Thymus (tissue), 11 donors: ENCODE data around the gene TPP1. TPM values are rescaled to one million over a fixed set of nuclear protein-coding genes. Genes with fewer than 3 reads are reported as not detected.
A peak's percentile ranks its signal among the peaks of the same experiment; 100 is the strongest.

Experiments
- DNase-seq, 9 donors: peaks; one replicate each; pipeline ENCODE4 v3.0.0-alpha.2; 2013; ENCODE audit warnings: low spot score in 9 of 9, low read depth in 6 of 9, missing footprints in 1 of 9
- H3K27ac ChIP-seq, 2 donors: one replicate each; pipeline ENCODE4 v1.5.1; 2013; ENCODE audit warnings: control low read depth in 1 of 2, low read depth in 1 of 2, low read length in 1 of 2, mild to moderate bottlenecking in 1 of 2, moderate library complexity in 1 of 2
- H3K27me3 ChIP-seq, 2 donors: one replicate each; pipeline ENCODE4 v1.5.1; 2013; ENCODE audit warnings: low read length in 1 of 2; ENCODE audit not compliant: control insufficient read depth in 2 of 2, insufficient read depth in 1 of 2
- H3K36me3 ChIP-seq, 2 donors: one replicate each; pipeline ENCODE4 v1.5.1; 2013; ENCODE audit warnings: low read length in 1 of 2, mild to moderate bottlenecking in 1 of 2, moderate library complexity in 1 of 2; ENCODE audit not compliant: control insufficient read depth in 2 of 2, insufficient read depth in 2 of 2
- H3K4me1 ChIP-seq, 2 donors: one replicate each; pipeline ENCODE4 v1.5.1; 2013; ENCODE audit warnings: low read length in 2 of 2; ENCODE audit not compliant: control insufficient read depth in 2 of 2, insufficient read depth in 2 of 2
- H3K4me3 ChIP-seq, 2 donors: one replicate each; pipeline ENCODE4 v1.5.1; 2013; ENCODE audit warnings: low read length in 2 of 2, control low read depth in 1 of 2, mild to moderate bottlenecking in 1 of 2
- H3K9me3 ChIP-seq, 2 donors: one replicate each; pipeline ENCODE4 v1.5.1; 2013; ENCODE audit warnings: low read length in 1 of 2, mild to moderate bottlenecking in 1 of 2; ENCODE audit not compliant: control insufficient read depth in 2 of 2, insufficient read depth in 1 of 2
- WGBS: extraction: QIAGEN DNeasy Blood & Tissue Kit; methylation state at CpG from one replicate; pipeline ENCODE4 v1.1.7; 2013; 5-methylcytosine and 5-hydroxymethylcytosine counted together
- polyA plus RNA-seq: library from polyadenylated mRNA; stranded (reverse); fragments of 200-250 nt; gene quantifications from one replicate; pipeline ENCODE4 v1.2.3, GENCODE V29; 2013
- total RNA-seq: library from RNA; stranded (reverse); fragments of 120-200 nt; gene quantifications from one replicate; pipeline ENCODE4 v1.2.4, GENCODE V29; 2013
- donor health status: healthy.

The TPP1 gene
- total and polyA plus RNA-seq, 2 donors, result 14.5 to 59.4 TPM

DNA sequence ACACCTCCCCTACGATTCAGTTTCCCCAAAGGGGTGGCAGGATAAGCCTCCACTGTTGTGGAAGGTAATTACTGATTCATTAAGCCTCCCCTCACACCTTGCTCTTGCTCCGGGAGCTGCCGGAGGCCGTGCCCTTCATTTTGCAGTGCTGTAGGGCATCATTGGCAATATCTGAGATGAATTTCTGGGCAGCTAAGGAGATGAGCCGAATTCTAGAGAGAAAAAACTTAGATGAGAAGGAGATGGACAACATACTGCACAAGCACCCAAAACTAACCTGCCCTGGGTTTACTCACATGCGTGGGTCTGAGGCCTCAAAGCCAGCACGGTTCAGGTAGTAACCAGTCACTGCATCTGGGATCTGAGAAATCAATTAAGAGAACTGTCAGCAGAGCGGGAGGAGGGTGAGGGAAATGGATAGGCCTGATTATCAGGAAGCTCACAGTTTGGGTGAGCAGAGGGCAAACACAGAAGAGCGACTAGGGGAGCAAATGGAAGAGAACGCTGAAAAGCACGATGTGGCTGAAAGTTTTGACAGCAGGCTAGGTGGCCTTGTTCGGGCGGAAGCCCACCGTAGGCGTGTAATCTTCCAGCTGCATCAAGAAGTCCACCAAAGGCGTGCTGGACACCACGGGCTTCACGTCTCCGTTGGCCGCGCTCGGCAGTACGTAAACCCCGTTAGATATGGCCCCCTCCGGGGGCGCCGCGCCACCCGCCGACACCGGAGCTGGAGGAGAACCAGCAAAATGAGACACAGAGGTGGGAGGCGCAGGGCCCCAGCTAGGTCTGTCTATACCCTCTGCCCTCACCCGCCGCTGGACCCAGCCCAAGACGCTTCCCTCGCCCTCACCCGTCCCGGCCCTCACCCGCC lies 7.9 kb downstream of the TPP1 start:
- peak overlapping the region; percentile 78 to 87 for H3K4me3 ChIP-seq
- peaks cover 19 to 33% of the 10 kb centered on the region in 2 donors for H3K4me1 ChIP-seq
- H3K27ac ChIP-seq, result peak overlapping the region; percentile 68 to 99
- peak in 3 of 9 donors; percentile 23 to 44 (median 30) for DNase-seq
- H3K27me3 ChIP-seq, result no peaks in the 10 kb centered on the region
- no peaks in the 10 kb centered on the region for H3K9me3 ChIP-seq
- WGBS, result 23% methylated on average over 39 of the region's 39 CpGs
- H3K36me3 ChIP-seq, result peaks cover 45 to 51% of the 10 kb centered on the region in 2 donors

DNA sequence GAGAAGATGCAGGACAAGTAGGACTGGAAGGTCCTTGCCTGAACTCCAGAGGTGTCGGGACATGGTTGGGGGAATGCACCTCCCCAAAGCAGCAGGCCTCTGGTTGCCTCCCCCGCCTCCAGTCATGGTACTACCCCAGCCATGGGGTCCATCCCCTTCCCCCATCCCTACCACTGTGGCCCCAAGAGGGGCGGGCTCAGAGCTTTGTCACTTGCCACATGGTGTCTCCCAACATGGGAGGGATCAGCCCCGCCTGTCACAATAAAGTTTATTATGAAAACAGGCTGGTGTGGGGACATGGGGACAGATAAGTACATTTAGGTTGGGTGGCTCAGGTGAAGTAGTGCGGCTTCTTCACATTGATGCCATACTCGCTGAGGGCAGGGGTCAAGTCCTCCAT lies 8.6 kb downstream of the TPP1 start:
- no peaks in the 10 kb centered on the region for H3K27me3 ChIP-seq
- WGBS, result 97% methylated on average over 6 of the region's 6 CpGs
- H3K4me3 ChIP-seq, result no peak overlapping the region
- no peaks in the 10 kb centered on the region for H3K9me3 ChIP-seq
- H3K27ac ChIP-seq, result no peak overlapping the region
- peaks cover 19 to 35% of the 10 kb centered on the region in 2 donors for H3K4me1 ChIP-seq
- no peak for DNase-seq
- H3K36me3 ChIP-seq, result peaks cover 40 to 45% of the 10 kb centered on the region in 2 donors

DNA sequence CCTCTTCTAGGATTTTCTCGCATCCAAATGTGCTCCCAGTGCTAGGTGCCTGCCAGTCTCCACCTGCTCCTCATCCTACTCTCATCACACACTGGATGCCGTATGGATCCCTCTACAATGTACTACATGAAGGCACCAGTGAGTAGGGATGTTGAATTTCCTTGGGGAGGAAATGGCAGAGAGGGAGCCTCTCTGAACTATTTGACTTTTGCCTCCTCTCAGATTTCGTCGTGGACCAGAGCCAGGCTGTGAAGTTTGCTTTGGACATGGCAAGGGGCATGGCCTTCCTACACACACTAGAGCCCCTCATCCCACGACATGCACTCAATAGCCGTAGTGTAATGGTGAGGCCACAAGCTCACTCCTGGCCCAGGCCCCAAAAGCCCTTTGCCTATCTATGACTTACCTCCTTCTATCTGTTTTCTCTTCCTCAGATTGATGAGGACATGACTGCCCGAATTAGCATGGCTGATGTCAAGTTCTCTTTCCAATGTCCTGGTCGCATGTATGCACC lies 9.7 kb downstream of the TPP1 start:
- H3K4me1 ChIP-seq, result peaks cover 24 to 42% of the 10 kb centered on the region in 2 donors
- no peak overlapping the region for H3K4me3 ChIP-seq
- H3K27ac ChIP-seq, result no peak overlapping the region
- no peaks in the 10 kb centered on the region for H3K9me3 ChIP-seq
- H3K27me3 ChIP-seq, result no peaks in the 10 kb centered on the region
- no peak for DNase-seq
- WGBS, result 84% methylated on average over 8 of the region's 8 CpGs
- H3K36me3 ChIP-seq, result peaks cover 33 to 39% of the 10 kb centered on the region in 2 donors

DNA sequence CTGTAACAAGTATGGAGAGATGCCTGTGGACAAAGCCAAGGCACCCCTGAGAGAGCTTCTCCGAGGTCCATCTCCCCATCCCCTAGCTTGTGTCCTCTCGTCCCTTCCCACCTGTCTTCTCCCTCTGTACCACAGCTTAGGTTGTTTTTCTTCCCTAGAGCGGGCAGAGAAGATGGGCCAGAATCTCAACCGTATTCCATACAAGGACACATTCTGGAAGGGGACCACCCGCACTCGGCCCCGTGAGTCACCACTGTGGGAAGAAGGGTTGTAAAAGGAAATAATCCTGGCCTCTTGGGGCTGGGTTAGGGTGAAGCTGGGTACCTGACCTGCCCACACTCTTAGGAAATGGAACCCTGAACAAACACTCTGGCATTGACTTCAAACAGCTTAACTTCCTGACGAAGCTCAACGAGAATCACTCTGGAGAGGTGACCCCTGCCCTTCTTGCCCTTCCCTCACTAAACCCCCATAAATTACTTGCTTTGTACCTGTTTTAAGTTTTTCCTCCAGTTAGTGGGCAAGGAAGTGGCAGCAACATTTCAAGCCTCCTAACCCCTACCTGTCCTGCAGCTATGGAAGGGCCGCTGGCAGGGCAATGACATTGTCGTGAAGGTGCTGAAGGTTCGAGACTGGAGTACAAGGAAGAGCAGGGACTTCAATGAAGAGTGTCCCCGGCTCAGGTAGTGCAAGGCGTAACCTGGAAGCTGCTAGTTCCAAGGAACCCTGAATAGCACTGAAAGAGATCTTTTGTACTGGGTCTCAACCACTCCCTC lies 10.3 kb downstream of the TPP1 start:
- no peak for DNase-seq
- H3K4me1 ChIP-seq, result peaks cover 24 to 46% of the 10 kb centered on the region in 2 donors
- no peak overlapping the region for H3K4me3 ChIP-seq
- no peaks in the 10 kb centered on the region for H3K9me3 ChIP-seq
- H3K27me3 ChIP-seq, result no peaks in the 10 kb centered on the region
- H3K36me3 ChIP-seq, result peaks cover 33 to 39% of the 10 kb centered on the region in 2 donors
- H3K27ac ChIP-seq, result no peak overlapping the region
- 98% methylated on average over 14 of the region's 14 CpGs for WGBS

DNA sequence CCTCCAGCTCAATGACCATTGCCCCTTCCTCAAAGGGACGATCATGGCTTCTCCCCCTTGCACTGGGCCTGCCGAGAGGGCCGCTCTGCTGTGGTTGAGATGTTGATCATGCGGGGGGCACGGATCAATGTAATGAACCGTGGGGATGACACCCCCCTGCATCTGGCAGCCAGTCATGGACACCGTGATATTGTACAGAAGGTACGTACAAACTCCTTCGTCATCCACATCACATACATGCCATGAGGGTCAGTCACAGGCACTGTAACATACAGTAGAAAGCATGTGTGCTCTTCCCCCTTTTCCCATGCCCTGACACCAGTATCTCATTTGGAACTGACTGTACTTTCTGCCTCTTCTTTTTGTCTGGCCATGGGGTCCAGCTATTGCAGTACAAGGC lies 11.2 kb downstream of the TPP1 start:
- Histone ChIP-seq H3K27ac (no peak overlapping the region), H3K36me3 (peaks cover 33 to 39% of the 10 kb centered on the region in 2 donors), H3K9me3 (no peaks in the 10 kb centered on the region), H3K4me3 (no peak overlapping the region), H3K27me3 (no peaks in the 10 kb centered on the region), H3K4me1 (peaks cover 22 to 46% of the 10 kb centered on the region in 2 donors)
- DNase-seq, result no peak
- WGBS, result 98% methylated on average over 9 of the region's 9 CpGs

DNA sequence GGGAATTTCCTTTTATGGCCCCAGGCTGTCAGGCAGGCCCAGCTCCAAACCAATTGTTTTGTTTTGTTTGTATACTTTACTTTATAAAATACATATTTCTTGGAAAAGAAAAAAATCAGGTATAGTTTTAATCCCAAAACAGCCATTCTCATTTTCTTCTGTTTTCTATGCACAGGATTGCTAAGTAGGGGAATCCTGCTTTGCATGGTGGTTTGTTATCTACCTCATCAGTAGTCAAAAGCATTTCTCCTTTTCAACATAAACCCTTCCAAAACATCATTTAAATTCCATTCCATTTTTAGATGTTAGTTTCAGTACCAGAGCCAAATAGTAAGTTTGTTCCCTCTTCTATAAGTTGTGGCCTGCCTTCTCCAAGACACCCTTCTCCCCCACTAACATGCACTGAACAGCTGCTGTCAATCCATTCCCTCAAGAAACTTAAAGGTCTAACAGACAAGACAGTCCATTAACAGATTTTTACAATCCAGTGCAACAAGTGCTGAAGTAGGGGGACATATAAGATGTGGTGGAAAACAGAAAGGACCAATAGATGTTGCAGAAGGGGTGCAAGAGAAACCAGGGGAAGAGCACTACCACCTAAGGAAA lies 11.9 kb downstream of the TPP1 start:
- Histone ChIP-seq H3K36me3 (peaks cover 33 to 39% of the 10 kb centered on the region in 2 donors), H3K4me1 (peaks cover 25 to 45% of the 10 kb centered on the region in 2 donors), H3K27me3 (no peaks in the 10 kb centered on the region), H3K27ac (peak overlapping the region in 1 of 2 donors; percentile 61), H3K9me3 (no peaks in the 10 kb centered on the region), H3K4me3 (no peak overlapping the region)
- no peak for DNase-seq

DNA sequence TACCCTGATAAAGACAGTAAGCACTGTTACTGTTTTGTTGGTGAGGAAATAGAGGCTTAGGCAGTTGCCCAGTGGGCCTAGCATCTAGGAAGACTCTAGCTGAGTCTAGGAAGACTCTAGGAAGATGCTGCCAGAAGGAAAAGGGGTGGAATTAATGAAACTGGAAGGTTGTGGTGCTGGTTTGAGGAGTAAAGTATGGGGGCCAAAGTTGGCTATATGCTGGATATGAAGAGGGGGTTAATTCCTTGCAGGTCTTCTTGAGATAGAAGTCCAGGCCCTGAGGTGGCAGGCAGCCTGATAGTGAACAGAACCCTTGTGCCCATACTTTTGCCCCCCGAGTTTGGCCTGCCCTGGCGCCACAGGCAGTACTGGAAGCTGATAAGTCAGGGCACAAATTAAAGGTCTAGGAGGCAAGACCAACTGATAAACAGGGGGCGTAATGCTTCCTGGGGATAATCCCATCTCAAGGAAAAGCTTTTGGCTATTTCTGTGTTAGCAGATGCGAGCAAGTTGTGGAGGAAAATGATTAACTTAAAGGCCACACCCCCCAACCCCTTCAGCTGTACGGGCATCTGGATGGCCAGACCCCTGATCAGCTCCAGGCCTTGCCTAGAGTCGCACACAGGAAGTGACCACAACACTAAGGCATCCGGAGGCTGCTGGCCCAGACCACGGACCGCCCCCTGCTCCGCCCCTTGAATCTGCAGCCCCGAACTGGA lies 12.6 kb downstream of the TPP1 start:
- whole genome bisulfite sequencing, result 49% methylated on average over 11 of the region's 11 CpGs
- Histone ChIP-seq H3K36me3 (peaks cover 35 to 41% of the 10 kb centered on the region in 2 donors), H3K9me3 (no peaks in the 10 kb centered on the region)

DNA sequence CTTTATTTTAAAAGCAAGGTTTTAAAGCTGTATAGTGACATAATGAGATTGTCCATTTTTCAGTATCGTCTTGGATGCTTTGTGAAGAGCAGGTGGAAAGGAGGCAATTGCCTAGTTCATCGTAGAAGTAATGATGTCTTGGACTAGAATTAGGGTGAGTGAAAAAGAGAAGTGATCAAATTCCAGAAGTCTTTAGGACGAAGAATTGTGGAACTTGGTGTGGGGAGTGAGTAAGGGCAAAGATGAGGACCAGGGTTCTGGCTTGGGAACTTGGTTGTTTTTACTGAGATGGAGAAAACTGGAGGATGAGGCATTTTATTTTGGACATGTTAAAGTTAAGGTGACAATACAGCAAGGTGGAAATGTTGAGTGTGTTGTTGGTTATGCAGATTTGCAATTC lies 14.4 kb downstream of the TPP1 start:
- peaks cover 40 to 47% of the 10 kb centered on the region in 2 donors for H3K36me3 ChIP-seq
- no peaks in the 10 kb centered on the region for H3K9me3 ChIP-seq
- no peaks in the 10 kb centered on the region for H3K27me3 ChIP-seq
- WGBS, result 51% methylated on average over 3 of the region's 3 CpGs
- H3K27ac ChIP-seq, result peak overlapping the region in 1 of 2 donors; percentile 44
- no peak for DNase-seq
- H3K4me1 ChIP-seq, result peaks cover 18 to 40% of the 10 kb centered on the region in 2 donors
- peak overlapping the region; percentile 80 to 89 for H3K4me3 ChIP-seq

More for the DNA sequence above, 12.6 kb downstream of the TPP1 start:
- Histone ChIP-seq H3K4me3 (no peak overlapping the region), H3K27me3 (no peaks in the 10 kb centered on the region), H3K27ac (peak overlapping the region; percentile 10 to 81), H3K4me1 (peaks cover 29 to 52% of the 10 kb centered on the region in 2 donors)
- peak in 3 of 9 donors; percentile 21 to 47 (median 28) for DNase-seq
